Neutrophil (primary cell): ENCODE data around the gene MREG.
"Not testable (repeated sequence)": the region's sequence is repeated elsewhere in the genome, so short reads cannot be mapped to it uniquely, and the experiment has no call there.

Experiments used
- H3K27ac ChIP-seq: fragments of 200-600 bp; sonication (generic); 2 replicates; pipeline ENCODE4 v1.5.1; 2016; ENCODE audit warnings: mild to moderate bottlenecking, moderate library complexity
- H3K27me3 ChIP-seq: fragments of 200-600 bp; sonication (generic); 2 replicates; pipeline ENCODE4 v1.6.0; 2016; ENCODE audit warnings: mild to moderate bottlenecking
- H3K36me3 ChIP-seq: fragments of 200-600 bp; sonication (generic); 2 replicates; pipeline ENCODE4 v1.5.1; 2017
- H3K4me1 ChIP-seq, 2 experiments: fragments of 200-600 bp in 1 of 2; sonication (generic) in 1 of 2; 1 replicate in 1 of 2; 2 replicates in 1 of 2; pipeline versions ENCODE4 v1.5.1 to v1.6.1; 2013 to 2016; ENCODE audit warnings: low read depth in 1 of 2, low read length in 1 of 2, mild to moderate bottlenecking in 1 of 2, moderate library complexity in 1 of 2; ENCODE audit not compliant: control insufficient read depth in 1 of 2, insufficient read depth in 1 of 2
- H3K4me3 ChIP-seq, 2 experiments: fragments of 200-600 bp in 1 of 2; sonication (generic) in 1 of 2; 1 replicate in 1 of 2; 2 replicates in 1 of 2; pipeline ENCODE4 v1.5.1; 2013 to 2016; ENCODE audit warnings: low read depth in 1 of 2, low read length in 1 of 2, mild to moderate bottlenecking in 1 of 2, moderate library complexity in 1 of 2
- H3K9me3 ChIP-seq: fragments of 200-600 bp; sonication (generic); 2 replicates; pipeline ENCODE4 v1.5.1; 2016
- CTCF ChIP-seq: fragments of 200-600 bp; sonication (generic); IDR thresholded peaks from 2 replicates; pipeline ENCODE4 v1.5.1; 2016; ENCODE audit warnings: antibody characterized with exemption

The MREG gene

GRCh38 chr2:216014986-216015385 lies 1.6 kb upstream of the MREG start:
- peaks cover 32% of the 10 kb centered on the region for H3K27me3 ChIP-seq
- peaks cover 10 to 17% of the 10 kb centered on the region in 2 experiments for H3K4me1 ChIP-seq
- no peak for TF ChIP-seq CTCF
- H3K27ac ChIP-seq = no peak overlapping the region
- H3K4me3 ChIP-seq = no peak overlapping the region
- H3K36me3 ChIP-seq = peaks cover 4% of the 10 kb centered on the region
- H3K9me3 ChIP-seq = no peaks in the 10 kb centered on the region

GRCh38 chr2:216014006-216014405 lies 655 bp upstream of the MREG start:
- Histone ChIP-seq H3K4me1 (peaks cover 10 to 17% of the 10 kb centered on the region in 2 experiments), H3K36me3 (peaks cover 4% of the 10 kb centered on the region), H3K9me3 (no peaks in the 10 kb centered on the region), H3K27me3 (peaks cover 32% of the 10 kb centered on the region), H3K27ac (no peak overlapping the region), H3K4me3 (no peak overlapping the region)
- TF ChIP-seq CTCF = no peak

GRCh38 chr2:216012830-216013079 lies 596 bp downstream of the MREG start:
- H3K27me3 ChIP-seq = peaks cover 32% of the 10 kb centered on the region
- H3K9me3 ChIP-seq = no peaks in the 10 kb centered on the region
- peak overlapping the region; percentile 37 to 38 for H3K4me3 ChIP-seq
- H3K4me1 ChIP-seq = peaks cover 10 to 17% of the 10 kb centered on the region in 2 experiments
- peaks cover 4% of the 10 kb centered on the region for H3K36me3 ChIP-seq
- TF ChIP-seq CTCF = no peak
- no peak overlapping the region for H3K27ac ChIP-seq

GRCh38 chr2:216012133-216012829 lies 1.1 kb downstream of the MREG start:
- no peak for TF ChIP-seq CTCF
- H3K4me1 ChIP-seq = peaks cover 10 to 17% of the 10 kb centered on the region in 2 experiments
- H3K9me3 ChIP-seq = no peaks in the 10 kb centered on the region
- H3K36me3 ChIP-seq = peaks cover 4% of the 10 kb centered on the region
- no peak overlapping the region for H3K4me3 ChIP-seq
- H3K27me3 ChIP-seq = peaks cover 32% of the 10 kb centered on the region
- H3K27ac ChIP-seq = no peak overlapping the region

GRCh38 chr2:216009215-216009614 lies 4.1 kb downstream of the MREG start:
- not testable (repeated sequence) for H3K9me3 ChIP-seq, H3K4me3 ChIP-seq, H3K27ac ChIP-seq, H3K36me3 ChIP-seq
- peaks cover 14 to 22% of the 10 kb centered on the region in 2 experiments for H3K4me1 ChIP-seq
- H3K27me3 ChIP-seq = peaks cover 31% of the 10 kb centered on the region

- Histone ChIP-seq H3K4me3 (no peak overlapping the region), H3K4me1 (peaks cover 14 to 16% of the 10 kb centered on the region in 2 experiments), H3K27me3 (peaks cover 23% of the 10 kb centered on the region), H3K36me3 (no peaks in the 10 kb centered on the region), H3K27ac (no peak overlapping the region), H3K9me3 (no peaks in the 10 kb centered on the region)
- no peak for TF ChIP-seq CTCF
Observed at GRCh38 chr2:216008387-216008786, 5.0 kb downstream of the MREG start.
